Right hindlimb (tissue), 1 donor: ENCODE measurements around the gene IFNGR2.
"Not testable (repeated sequence)": the region's sequence is repeated elsewhere in the genome, so short reads cannot be mapped to it uniquely, and the experiment has no call there.

Experiments
- DNase-seq: peaks from one replicate; pipeline ENCODE4 v3.0.0-alpha.2; 2018

IFNGR2 gene

DNA sequence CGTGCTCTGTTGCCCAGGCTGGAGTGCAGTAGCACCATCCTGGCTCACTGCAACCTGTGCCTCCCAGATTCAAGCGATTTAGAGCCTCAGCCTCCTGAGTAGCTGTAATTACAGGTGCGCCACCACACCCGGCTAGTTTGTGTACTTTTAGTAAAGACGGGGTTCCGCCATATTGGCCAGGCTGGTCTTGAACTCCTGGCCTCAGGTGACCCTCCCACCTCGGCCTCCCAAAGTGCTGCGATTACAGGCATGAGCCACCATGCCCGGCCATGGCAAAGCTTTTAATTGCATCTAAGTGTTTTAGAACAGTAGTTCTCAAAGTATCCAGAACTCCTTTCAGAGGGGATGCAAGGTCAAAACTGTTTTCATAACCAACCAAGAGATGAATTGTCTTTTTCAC lies 25.1 kb upstream of the IFNGR2 start:
- DNase-seq = no peak

DNA sequence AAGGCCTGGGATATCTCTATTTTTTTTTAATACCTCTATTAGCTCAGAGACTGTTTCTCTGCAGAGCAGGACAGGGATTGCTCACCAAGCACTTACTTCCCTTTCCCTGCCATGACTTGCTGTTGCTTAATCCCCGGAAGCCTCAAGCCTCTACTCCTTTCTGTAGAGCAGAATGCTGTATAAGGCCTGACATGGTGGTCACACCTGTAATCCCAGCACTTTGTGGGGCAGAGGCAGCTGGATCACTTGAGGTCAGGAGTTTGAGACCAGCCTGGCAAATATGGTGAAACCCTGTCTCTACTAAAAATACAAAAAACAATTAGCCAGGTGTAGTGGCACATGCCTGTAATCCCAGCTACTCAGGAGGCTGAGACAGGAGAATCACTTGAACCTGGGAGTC lies 23.3 kb upstream of the IFNGR2 start:
- not testable (repeated sequence) for DNase-seq

DNA sequence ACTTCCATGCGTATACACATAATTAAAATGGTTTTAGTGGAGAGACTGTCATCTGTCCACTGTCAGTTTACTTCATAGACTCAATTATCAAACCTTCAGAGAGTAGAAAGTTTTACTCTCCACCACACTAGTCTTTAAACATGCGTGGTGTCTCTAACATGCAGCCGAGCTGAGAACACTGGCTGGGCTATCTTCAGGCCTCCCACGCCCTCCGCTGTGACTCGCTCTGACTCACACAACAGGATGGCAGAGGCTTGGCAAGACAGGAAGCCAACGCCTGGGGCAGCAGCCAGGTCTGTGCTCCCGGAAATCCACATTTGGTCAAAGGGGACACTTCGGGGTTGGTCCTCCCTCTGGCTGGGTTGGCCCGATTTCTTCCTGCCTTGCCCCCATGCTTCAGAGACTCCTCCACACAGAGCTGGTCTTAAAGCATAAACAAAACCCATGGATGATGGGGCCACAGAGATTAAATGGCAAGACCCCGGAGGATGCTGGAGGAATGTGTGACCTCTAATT lies 22.7 kb upstream of the IFNGR2 start:
- peak; percentile 84 for DNase-seq

- not testable (repeated sequence) for DNase-seq
Measured at GRCh38 chr21:33381381-33381780, 21.8 kb upstream of the IFNGR2 start.

GRCh38 chr21:33383056-33383888 lies 19.9 kb upstream of the IFNGR2 start:
- peak; percentile 44 for DNase-seq

GRCh38 chr21:33384841-33385331 lies 18.3 kb upstream of the IFNGR2 start:
- DNase-seq = no peak

- no peak for DNase-seq
Measured at GRCh38 chr21:33386222-33386784, 16.9 kb upstream of the IFNGR2 start.

- DNase-seq = no peak
Measured at GRCh38 chr21:33387294-33387693, 15.9 kb upstream of the IFNGR2 start.

GRCh38 chr21:33388188-33388587 lies 15.0 kb upstream of the IFNGR2 start:
- no peak for DNase-seq

DNA sequence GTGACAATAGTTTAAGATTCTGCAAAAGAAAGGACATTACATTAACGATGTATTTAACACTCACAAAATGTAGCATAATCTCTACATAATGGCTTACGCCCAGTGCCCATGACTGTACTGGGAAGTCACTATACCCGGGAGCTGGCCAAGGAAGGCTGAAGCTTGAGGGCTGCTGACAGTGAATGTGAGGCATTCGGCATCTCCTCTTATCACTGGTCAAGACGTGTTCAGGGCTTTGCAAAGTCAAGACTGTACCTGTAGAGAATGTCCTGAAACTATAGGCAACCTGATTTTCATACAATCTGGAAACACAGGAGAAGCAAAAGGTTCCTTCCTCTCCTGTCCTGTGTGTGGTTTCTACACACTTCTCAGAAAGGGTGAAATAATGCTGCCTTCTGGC lies 12.7 kb upstream of the IFNGR2 start:
- no peak for DNase-seq

DNA sequence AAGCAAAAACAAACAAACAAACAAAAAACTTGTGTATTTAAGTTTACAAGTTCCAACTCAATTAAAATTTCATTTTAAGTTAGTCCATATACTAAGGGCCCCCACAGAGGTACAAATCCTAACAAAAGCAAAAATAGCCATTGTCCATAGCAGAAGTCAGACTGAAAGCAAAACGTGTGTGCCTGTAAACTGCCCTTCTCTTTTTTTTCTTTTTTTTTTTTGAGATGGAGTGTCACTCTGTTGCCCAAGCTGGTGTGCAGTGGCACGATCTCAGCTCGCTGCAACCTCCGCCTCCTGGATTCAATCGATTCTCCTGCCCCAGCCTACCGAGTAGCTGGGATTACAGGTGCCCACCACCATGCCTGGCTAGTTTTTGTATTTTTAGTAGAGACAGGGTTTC lies 11.6 kb upstream of the IFNGR2 start:
- no peak for DNase-seq

DNA sequence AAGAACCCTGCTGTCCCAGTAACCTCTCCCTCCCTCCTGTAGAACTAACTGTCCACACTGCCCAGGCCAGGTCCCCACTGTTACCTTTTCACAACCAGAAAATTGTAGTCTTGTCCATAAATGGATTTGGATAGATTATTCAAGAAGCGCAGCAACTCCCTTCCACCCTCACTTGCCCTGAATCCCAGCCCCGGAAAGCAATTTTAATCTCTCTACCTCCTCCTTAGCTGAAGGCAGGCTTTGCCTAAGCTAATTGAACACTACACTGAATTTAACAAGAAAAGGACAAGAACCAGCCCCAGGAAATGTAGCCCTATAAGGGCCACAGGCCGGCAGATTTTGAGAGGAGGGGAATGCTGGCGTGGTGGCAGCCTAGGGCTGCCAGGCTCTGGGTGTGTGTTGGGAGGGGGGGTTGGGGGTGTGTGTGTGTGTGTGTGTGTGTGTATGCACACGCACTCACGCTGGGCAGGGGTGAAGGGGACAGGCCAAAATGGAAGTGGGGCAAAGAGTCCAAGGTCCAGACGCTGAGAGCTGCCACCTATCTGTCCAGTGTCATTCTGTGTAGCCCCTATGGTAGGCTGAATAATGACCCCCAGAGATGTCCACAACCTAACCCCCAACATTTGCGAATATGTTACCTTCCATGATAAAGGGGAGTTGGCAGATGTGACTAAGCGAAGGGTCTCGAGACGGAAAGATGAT lies 10.8 kb upstream of the IFNGR2 start:
- no peak for DNase-seq

DNA sequence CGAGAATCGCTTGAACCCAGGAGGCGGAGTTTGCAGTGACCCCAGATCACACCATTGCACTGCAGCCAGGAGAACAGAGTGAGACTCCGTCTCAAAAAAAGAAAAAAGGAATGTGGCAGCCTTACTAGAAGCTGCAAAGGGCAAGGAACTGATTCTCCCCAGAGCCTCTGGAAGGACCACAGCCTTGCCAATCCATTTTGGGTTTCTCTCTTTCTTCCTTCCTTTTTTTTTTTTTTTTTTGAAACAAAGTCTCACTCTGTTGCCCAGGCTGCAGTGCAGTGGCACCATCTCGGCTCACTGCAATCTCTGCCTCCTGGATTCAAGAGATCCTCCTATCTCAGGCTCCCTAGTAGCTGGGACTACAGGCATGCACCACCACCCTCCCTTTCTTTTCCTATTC lies 9.9 kb upstream of the IFNGR2 start:
- no peak for DNase-seq

DNA sequence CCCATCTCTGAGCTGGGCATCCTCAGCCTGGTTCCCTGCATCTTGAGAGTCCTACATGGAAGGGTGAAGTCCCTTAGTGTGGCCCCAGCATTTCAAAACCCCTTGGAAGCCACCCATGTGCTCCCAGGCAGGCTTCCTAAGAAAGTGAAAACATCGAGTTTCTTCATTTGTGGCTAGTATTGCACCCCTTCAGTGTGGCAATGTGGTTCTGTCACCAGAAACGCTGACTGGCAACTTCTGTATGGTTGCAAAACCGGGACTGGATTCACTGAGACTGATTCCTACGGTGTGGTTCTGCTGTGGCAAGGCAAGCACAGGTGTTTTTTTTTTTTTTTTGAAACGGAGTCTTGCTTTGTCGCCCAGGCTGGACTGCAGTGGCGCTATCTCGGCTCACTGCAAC lies 9.0 kb upstream of the IFNGR2 start:
- no peak for DNase-seq

DNA sequence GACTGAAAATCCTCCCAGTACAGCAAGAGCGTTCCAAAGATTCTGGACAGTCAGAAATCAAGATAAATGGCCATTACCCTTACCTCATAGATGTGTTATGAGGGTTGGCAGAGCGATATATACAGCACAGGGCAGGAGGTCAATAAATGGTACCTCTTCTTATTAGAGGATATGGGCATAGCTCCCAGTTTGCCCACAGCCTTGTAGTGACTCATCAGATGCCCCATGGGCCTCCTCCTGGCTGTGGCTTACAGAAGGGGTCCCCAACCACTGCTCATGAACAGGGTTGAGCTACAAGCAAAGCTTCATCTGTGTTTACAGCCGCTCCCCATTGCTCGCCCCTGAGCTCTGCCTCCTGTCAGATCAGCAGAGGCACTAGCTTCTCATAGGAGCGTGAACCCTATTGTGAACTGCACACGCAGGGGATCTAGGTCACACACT lies 7.3 kb upstream of the IFNGR2 start:
- no peak for DNase-seq

DNA sequence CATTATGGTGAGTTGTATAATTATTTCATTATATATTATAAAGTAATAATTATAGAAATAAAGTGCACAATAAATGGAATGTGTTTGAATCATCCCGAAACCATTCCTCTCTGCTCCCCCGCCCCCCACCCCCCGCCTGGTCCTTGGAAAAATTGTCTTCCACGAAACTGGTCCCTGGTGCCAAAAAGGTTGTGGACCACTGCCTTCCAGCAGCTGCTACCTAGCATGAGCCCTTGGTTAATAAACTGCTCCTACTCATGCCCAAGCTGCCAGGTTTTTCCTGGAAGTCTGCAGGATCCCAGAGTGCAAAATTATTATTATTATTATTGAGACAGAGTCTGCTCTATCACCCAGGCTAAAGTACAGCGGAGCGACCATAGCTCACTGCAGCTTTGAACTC lies 6.8 kb upstream of the IFNGR2 start:
- DNase-seq = no peak

DNA sequence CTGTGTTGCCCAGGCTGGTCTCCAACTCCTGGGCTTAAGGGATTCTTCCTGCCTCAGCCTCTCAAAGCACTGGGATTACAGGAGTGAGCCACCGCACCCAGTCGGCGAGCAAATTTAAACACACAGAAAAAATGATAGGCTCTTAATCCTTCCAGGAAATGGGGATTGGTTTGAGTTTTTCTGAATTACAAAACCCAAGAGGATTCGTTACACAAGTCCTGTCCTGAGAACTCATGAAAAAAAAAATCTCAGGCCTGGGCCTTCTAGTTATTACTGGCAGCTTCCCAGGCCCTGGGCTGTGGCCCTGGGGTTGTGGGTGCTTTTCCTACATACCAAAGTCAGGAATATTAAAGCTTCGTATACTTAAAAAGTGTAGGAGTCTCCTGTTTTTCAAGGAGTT lies 6.3 kb upstream of the IFNGR2 start:
- DNase-seq = peak; percentile 41

- no peak for DNase-seq
Measured at GRCh38 chr21:33397717-33398116, 5.5 kb upstream of the IFNGR2 start.

DNA sequence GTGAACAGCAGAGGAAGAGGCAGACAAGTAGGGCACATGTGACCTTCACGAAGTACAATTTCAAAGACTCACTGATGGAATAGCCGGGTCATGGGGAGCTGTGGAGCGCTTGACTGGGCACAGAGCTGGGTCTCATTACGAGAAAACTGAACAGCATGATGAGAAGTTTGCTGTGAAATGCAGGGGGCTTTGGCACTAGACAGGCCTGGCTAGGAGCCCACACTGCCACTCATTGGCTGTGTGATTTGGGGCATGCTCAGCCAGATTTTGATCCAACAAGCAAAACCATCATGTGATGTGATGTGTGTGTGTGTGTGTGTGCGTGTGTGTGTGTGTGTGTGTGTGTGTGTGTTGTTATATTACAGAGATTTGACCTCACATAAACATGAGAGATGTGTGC lies 4.9 kb upstream of the IFNGR2 start:
- DNase-seq = no peak

DNA sequence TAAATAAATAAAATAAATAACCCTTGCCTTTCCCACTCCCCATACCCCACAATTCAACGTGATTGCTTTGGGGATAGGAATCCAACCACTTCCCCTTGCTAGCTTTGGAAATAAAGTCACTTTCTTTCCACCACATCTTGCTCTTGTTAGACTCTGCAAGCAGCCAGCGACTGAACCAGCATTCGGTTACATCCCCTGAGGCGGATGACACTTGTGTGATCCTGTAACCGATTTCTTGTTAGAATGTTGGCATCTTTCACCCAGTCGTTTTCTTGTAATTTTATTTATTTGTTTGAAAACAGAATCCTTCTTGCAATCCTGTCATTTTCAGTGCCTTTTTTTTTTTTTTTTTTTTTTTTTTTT lies 1.6 kb upstream of the IFNGR2 start:
- DNase-seq = no peak

DNA sequence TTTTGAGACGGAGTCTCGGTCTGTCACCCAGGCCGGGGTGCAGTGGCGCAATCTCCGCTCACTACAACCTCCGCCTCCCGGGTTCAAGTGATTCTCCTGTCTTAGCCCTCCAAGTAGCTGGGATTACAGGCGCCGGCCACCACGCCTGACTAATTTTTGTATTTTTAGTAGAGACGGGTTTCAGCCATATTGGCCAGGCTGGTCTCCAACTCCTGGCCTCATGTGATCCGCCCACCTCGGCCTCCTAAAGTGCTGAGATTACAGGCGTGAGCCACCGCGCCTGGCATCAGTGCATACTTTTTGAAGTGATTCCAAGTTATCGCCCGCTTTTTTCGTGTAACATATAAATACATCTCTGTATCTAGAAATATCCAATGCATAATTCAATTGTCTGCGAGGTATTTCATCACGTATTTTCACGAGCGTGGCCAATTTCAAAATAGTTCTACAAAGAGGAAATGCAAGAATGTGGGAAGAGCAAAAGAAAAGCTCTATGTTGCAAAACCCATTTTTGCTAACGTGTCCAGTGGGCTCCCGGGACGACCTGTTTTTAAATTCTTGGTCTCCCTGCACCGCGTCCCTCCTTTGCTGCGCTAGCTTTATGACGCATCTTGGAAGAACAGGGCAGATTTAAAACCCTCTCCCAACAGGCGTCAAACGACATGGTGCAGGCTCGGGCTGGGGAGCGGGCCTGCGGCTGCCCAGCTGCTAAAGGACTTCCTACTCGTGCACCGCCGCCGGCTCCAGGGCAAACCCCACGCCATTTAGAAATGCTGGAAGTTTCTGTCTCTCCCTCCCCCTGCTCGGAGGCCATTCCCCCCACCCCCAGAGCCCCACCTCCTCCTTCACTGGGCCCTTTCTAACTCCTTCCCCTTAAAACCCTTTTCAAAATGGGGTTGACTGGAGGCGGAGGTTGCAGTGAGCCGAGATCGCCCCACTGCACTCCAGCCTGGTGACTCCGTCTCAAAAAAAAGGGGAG lies 923 bp upstream of the IFNGR2 start:
- DNase-seq = peak; percentile 86

GRCh38 chr21:33403786-33404585 lies 773 bp downstream of the IFNGR2 start:
- peak; percentile 84 for DNase-seq
